Stimulated activated CD8-positive, alpha-beta memory T cell treated with anti-CD3 and anti-CD28 coated beads, Interleukin-7, amount 100 ng/mL, for 4 hours (primary cell): Measurements from ENCODE around the gene ABCG1.

ENCODE experiments used
- DNase-seq, 2 donors: peaks; one replicate each; pipeline ENCODE4 v3.0.0-alpha.2; 2020; ENCODE audit warnings: low read depth in 2 of 2

Gene ABCG1

DNA sequence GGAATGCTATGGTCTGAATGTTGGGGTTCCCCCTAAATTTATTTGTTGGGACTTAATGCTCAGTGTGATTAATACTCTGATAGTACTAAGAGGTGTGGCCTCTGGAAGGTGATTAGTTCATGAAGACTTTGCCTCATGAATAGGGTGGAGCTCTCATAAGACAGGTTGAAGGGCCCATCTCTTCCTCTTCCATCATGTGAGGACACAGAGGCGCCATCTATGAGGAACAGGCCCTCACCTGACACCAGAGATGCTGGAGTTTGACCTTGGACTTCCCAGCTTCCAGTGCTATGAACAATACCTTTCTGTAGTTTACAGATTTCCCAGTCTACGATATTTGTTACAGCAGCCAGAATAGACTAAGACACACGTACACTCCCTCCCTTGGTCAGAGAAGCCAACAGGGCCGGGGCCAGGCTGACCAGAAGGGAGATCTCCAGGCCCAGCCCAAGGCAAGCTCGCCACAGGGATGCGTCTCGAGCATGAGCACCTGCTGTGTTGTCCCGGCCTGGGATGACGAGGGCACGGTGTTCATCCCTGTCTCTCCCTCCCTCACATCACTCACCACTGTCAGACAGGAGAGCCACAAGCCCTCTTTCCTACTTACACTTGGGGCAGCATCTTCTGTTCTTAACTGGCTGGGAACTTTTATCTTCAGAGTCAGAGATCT, 4.7 kb upstream of the ABCG1 start:
- no peak for DNase-seq

DNA sequence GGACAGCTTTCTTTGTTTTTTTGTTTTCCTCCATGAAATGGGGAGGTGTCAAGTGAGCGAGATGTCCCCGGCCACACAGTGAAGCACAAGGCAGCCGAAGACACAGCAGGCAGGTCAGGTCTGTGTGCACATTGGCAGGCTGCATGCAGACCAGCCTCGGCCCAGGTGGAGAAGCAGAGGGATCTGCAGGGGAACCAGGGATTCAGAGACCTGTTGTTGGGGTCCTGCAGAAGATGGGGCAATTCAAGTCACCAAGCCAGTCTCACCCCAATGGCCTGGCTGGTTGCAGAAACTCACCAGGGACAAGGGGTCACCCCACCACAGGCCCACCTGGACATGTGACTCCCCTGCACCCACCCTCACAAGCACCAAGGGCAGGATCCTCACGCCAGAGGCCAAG, 4.0 kb upstream of the ABCG1 start:
- DNase-seq = no peak

GRCh38 chr21:42215942-42216725, 2.8 kb upstream of the ABCG1 start:
- DNase-seq = no peak

DNA sequence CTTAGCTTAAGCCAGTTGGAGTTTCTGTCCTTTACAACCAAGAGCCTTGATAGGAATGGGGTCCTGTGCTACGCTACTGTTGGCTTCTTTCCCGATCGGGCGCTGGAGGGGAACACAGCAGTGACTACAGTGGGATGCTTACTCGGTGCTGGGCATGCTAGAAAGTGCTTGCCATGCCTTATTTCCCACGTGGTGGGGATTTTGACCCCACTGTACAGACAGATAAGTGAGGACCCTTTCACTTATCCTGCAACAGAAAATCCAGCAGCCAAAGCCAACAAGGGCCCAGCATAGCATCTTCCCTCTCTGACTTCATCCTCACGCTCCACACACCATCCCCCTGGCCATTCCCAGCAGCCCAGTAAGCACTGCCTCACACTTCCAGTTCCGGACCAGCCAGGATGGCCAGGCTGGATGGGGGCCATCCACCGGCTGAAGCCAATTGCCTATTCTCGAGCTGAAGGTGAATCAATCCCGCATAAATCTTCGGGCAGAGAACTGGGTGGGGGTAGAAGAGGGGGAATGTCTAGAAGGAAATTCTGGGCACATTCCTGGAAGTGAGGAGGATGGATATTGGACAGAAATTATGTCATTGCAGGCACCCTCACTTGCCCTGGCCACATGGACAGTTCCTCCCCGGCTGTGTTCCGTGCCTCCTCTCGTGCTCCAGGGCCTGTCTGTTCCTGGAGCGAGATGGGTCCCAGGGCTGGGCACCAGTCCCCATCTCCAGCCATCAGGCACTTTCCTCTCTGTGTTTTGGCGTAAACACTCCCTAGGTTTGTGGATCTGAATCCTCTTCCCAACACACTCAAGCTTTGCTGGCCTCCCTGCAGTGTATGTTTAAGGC, 2.0 kb upstream of the ABCG1 start:
- DNase-seq = no peak

DNA sequence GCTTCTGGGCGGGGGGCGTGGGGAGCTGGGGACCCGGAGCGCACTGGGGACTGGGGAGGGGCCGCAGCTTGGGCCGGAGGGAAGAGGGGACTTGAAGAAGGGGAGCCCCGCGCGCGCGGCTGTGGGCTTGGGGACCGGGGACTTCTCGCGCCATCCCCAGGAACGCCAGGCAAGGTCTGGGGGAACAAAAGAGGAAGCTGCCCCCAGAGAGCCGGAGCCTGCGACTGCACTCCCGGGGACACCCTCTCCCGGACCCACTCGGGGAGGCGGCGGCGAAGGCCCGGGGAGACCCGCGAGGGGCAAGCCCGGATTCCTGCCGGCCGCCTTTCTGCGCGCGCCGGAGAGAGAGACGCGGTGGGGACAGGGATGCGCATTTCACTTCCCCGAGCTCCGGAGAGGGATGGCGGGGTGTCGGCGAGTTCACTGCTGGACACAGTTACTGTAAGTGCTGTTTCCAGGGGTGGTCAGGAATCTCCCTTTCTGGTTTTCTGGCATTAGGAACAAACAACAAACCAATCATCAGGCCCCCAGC, 732 bp downstream of the ABCG1 start:
- peak in 1 of 2 donors; percentile 10 for DNase-seq

DNA sequence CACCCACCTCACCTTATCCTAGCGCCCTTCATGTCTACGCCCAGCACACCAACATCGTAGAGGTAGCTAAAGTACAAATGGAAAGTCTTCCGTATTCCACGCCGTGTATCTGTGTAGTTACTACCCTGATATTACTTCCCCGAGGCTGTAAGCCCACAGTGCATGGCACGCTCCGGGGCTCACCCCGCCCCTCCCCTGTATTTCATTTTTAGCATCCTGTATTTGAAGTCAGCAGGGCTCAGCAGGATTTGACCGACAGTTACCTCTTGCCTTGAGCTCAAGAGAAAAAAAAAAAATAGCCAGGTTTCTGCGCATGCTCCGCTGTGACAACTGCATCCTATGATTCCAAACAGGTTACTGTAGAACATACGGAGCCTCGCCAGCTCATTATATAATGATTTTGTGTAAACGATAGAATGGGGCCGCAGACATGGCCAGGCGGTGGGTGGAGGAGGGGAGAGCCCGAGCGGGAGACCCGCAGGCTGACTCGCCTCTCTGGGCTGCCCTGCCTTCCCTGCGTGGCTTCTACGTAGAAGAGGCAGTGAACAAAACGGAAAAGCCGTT, 1.3 kb downstream of the ABCG1 start:
- peak in 1 of 2 donors; percentile 33 for DNase-seq

- DNase-seq = no peak
Observed at GRCh38 chr21:42221581-42222345, 2.8 kb downstream of the ABCG1 start.

- DNase-seq = no peak
Observed at GRCh38 chr21:42222386-42222785, 3.4 kb downstream of the ABCG1 start.

- no peak for DNase-seq
Observed at GRCh38 chr21:42222821-42223390, 4.0 kb downstream of the ABCG1 start.

DNA sequence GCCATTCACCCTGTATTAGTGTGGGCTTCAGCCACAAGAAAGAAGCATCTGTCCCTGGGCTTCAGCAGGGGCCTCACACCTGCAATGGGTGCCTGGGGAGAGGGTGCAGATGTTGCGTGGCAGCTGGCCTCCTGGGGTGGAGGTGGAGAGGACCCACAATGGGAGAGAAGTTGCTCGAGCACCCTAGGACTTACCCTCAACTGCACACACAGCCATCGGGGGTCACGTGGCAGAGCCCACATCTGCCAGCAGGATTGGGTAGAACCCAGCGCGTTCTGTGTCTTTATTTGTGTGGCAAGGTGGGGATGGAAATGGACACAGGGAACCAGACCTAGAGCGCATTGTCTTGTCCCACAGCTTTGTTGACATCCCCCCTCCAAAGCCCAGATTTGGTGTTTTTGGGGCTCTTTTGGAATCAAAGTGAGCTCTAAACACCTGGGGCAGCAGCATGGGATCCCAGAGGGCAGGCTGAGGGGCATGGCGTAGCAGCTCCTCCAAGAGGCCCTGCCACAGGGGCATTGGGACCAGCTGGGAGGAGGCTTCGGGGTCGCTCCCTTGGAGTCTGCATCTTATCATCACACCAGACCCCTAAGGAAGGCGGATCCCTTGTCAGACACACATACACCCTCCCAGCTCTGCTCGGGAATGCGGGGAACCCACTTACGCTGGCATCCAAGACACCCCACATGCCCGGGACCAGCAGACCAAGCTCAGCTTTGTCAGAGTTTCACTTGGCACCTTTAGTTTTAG, 5.1 kb downstream of the ABCG1 start:
- no peak for DNase-seq

GRCh38 chr21:42225042-42225441, 6.1 kb downstream of the ABCG1 start:
- DNase-seq = no peak

DNA sequence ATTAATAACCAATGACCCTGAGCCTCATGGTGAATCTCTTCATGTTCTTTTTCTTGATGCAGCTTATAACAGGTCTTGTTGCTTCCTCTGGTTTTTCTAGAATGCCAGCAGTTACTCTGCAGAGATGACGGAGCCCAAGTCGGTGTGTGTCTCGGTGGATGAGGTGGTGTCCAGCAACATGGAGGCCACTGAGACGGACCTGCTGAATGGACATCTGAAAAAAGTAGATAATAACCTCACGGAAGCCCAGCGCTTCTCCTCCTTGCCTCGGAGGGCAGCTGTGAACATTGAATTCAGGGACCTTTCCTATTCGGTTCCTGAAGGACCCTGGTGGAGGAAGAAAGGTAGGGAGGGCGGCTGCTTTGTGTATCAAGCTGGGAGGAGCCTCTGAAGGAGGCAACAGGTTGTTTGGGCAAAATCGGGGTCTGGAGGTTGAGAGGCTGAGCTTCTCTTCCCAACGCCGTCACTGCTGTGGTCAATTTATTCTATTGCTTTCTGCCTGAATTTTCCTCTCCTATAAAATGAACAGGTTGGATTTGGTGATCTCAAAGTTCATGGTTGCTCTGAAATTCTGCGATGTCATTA, 6.7 kb downstream of the ABCG1 start:
- no peak for DNase-seq

DNA sequence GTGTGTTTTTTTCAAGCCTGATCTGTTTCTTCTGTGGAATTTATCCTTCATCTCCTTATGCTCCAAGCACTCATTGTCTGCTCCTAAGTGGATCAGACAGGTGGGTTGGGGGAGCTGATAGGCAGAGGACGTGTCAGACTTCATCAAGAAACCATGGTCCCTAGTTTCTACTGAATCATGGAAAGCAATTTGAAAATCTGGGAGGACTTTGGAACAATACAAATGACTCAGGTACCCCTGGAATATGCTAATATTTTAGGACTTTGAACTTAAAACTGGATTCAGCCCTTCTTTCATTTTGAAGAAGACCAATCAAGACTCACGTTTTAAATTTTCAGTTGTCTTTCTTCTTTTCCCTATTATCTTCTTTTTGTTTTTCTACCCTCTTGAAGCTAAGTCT, 7.7 kb downstream of the ABCG1 start:
- no peak for DNase-seq

DNA sequence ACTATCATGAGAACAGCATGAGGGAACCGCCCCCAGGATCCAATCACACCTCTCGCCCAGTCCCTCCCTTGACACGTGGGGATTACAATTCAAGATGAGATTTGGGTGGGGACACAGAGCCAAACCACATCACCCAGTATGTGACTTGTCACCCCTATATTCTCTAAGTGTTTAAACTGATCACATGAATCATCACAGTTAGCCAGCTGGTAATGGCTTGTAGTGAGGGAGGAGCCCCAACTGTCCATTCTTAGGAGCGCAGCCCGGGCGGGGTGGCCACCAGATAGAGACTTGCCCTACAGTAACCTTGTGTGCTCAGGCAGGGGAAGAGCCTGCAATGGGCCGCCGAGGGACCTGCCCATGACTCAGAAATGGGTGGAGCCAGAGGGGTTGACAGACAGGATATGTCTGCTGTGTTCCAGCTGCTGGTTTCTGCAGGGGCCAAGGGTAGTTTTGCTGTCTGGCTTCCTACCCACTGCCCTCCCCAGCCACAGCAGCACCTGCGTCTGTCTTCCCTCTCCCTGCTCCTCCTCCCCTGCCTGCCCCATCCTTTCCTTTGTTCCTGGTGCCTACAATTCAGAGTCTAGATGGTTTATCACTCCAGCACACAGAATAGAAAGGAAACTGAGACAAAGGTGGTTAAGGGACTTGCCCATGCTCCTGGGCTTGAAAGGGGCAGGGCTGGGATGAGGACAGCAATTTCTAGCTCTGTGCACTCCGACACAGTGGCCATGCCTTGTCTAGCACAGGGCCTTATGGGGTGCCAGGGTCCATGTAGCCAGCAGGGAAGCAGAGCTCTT, 9.2 kb downstream of the ABCG1 start:
- peak; percentile 84 to 85 for DNase-seq

DNA sequence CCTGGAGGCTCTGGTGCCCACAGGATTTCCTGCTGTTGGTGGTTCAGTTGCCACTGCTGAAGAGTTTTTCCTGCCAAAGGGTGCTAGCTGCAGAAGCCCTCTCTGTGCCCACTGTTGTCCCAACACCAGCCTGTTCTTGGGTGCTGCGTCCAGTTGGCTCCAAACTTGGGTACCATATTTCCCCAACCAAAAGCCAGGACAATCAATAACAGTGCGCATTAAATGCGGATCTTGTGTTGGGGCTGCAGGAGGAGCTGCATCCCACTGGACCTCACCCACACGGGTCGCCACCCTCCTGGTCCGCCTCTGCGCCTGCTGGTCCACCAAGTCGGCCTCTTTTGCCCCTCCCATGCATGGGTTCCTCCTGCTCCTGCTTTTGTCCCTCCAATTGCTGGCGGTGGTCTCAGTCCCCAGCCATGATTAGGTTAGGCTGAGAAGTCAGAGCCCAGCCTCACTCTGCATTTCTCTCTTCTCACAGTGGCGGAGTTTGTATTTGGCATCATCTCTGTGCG, 9.8 kb downstream of the ABCG1 start:
- DNase-seq = no peak

GRCh38 chr21:42229676-42230075, 10.7 kb downstream of the ABCG1 start:
- DNase-seq = no peak

DNA sequence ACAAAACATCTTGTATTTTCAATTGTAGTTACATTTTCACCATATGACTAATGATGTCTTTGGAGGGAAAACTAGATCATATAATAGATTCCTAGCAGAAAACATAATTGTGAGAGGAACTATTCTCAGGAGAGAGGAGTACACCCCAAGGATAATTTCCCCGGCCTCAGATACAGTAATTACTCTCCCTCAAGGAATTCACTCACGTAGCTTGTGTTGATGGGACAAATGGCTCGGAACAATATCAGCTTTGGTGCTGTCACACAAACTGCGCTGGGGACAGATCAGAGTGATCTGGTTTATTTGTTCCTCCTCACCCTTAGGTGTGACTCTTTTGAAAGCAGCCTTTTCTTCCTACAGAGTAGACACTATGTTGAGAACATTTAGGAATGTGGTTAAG, 11.2 kb downstream of the ABCG1 start:
- no peak for DNase-seq

GRCh38 chr21:42230636-42231035, 11.7 kb downstream of the ABCG1 start:
- no peak for DNase-seq

DNA sequence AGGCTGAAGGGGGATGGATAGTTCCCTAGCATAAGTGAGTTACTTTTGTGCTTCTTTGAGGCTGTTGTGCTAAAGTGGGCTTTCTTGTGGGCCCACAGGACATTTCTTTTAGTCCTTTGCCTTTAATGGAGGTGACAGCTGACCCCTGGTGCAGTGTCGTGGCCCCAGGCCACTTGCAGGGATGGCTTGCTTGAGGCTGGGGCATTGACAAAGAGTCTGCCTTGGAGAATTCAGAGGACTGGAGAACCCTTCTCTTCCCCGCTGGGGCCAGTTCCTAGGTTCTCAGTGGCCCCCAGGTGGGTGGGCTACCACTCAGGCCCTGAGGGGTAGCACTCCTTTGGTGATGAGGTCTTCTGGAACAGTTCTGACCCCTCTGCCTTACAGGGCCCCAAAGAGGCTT, 12.8 kb downstream of the ABCG1 start:
- DNase-seq = no peak
